HEK293 (cell line): ENCODE results near the gene TKTL2.

Experiments used
- CTCF ChIA-PET: fragments of 350-600 bp; formaldehyde crosslinking; extraction: SDS; loops from one replicate; lab custom pipeline; 2021; ENCODE audit warnings: antibody characterized with exemption; lab: Yijun Ruan, JAX
- POLR2A ChIA-PET: fragments of 300-600 bp; formaldehyde crosslinking; extraction: SDS; loops from one replicate; lab custom pipeline; 2020; ENCODE audit warnings: antibody characterized with exemption, inconsistent platforms; lab: Yijun Ruan, JAX
- H3K27ac ChIP-seq: fragments of 200-500 bp; sonication (Bioruptor generic); 2 replicates; pipeline ENCODE4 v1.5.1; 2014; ENCODE audit warnings: low read depth, low read length, control low read depth, inconsistent platforms; ENCODE audit errors: extremely low read depth
- H3K36me3 ChIP-seq, 2 experiments: fragments of 200-500 bp in 1 of 2; sonication (Bioruptor generic) in 1 of 2; 1 replicate in 1 of 2; 2 replicates in 1 of 2; pipeline ENCODE4 v1.5.1; 2014 to 2017; ENCODE audit warnings: inconsistent platforms in 2 of 2, low read length in 2 of 2; ENCODE audit not compliant: control insufficient read depth in 2 of 2, insufficient read depth in 1 of 2
- H3K4me1 ChIP-seq: fragments of 200-500 bp; sonication (Bioruptor generic); 2 replicates; pipeline ENCODE4 v1.5.1; 2014; ENCODE audit warnings: mild to moderate bottlenecking, low read length, inconsistent platforms; ENCODE audit not compliant: control insufficient read depth, insufficient read depth
- H3K4me3 ChIP-seq: 2 replicates; pipeline ENCODE4 v1.5.1; 2011; ENCODE audit warnings: low read depth, mild to moderate bottlenecking, control low read depth, low read length, moderate library complexity
- H3K9me3 ChIP-seq: fragments of 200-500 bp; sonication (Bioruptor generic); 2 replicates; pipeline ENCODE4 v1.5.1; 2014; ENCODE audit warnings: low read depth, low read length, inconsistent platforms; ENCODE audit not compliant: control insufficient read depth, insufficient read depth
- HOXD13 ChIP-seq: sonication (generic); formaldehyde crosslinking; IDR thresholded peaks from 2 replicates; pipeline ENCODE4 v1.8.0; 2022; ENCODE audit warnings: missing genetic modification reagents, borderline replicate concordance
- KLF7 ChIP-seq: fragments of 450-650 bp; formaldehyde crosslinking; IDR thresholded peaks from 2 replicates; pipeline ENCODE4 v1.5.1; 2016; ENCODE audit warnings: missing biosample characterization, missing genetic modification characterization, borderline replicate concordance
- REPIN1 ChIP-seq: fragments of 450-650 bp; formaldehyde crosslinking; IDR thresholded peaks from 2 replicates; pipeline ENCODE4 v1.5.1; 2017; ENCODE audit warnings: missing biosample characterization, missing genetic modification characterization, low read depth
- SCRT2 ChIP-seq: fragments of 450-650 bp; formaldehyde crosslinking; IDR thresholded peaks from 2 replicates; pipeline ENCODE4 v1.5.1; 2016; ENCODE audit warnings: missing biosample characterization, missing genetic modification characterization
- ZEB2 ChIP-seq: fragments of 450-650 bp; formaldehyde crosslinking; IDR thresholded peaks from 2 replicates; pipeline ENCODE4 v1.5.1; 2016; ENCODE audit warnings: missing biosample characterization, missing genetic modification characterization
- ZNF114 ChIP-seq: fragments of 450-650 bp; formaldehyde crosslinking; IDR thresholded peaks from 2 replicates; pipeline ENCODE4 v1.5.0; 2017; ENCODE audit warnings: missing biosample characterization, missing genetic modification characterization
- ZNF146 ChIP-seq: fragments of 450-650 bp; formaldehyde crosslinking; IDR thresholded peaks from 2 replicates; pipeline ENCODE4 v1.5.1; 2016; ENCODE audit warnings: missing biosample characterization, missing genetic modification characterization
- ZNF214 ChIP-seq: fragments of 450-650 bp; formaldehyde crosslinking; IDR thresholded peaks from 2 replicates; pipeline ENCODE4 v1.5.1; 2017; ENCODE audit warnings: missing biosample characterization, mild to moderate bottlenecking, missing genetic modification characterization, borderline replicate concordance
- ZNF23 ChIP-seq: fragments of 450-650 bp; formaldehyde crosslinking; IDR thresholded peaks from 2 replicates; pipeline ENCODE4 v1.5.1; 2016; ENCODE audit warnings: missing biosample characterization, missing genetic modification characterization, borderline replicate concordance
- ZNF324 ChIP-seq: fragments of 450-650 bp; formaldehyde crosslinking; IDR thresholded peaks from 2 replicates; pipeline ENCODE4 v1.5.1; 2016; ENCODE audit warnings: missing biosample characterization, missing genetic modification characterization
- ZNF404 ChIP-seq: fragments of 450-650 bp; formaldehyde crosslinking; IDR thresholded peaks from 2 replicates; pipeline ENCODE4 v1.5.1; 2017; ENCODE audit warnings: missing biosample characterization, missing genetic modification characterization
- ZNF544 ChIP-seq: fragments of 450-650 bp; formaldehyde crosslinking; IDR thresholded peaks from 2 replicates; pipeline ENCODE4 v1.5.0; 2017; ENCODE audit warnings: missing biosample characterization, missing genetic modification characterization
- ZNF548 ChIP-seq: fragments of 450-650 bp; formaldehyde crosslinking; IDR thresholded peaks from 2 replicates; pipeline ENCODE4 v1.5.1; 2016; ENCODE audit warnings: missing biosample characterization, missing genetic modification characterization
- ZNF560 ChIP-seq: fragments of 450-650 bp; formaldehyde crosslinking; IDR thresholded peaks from 2 replicates; pipeline ENCODE4 v1.5.1; 2017; ENCODE audit warnings: missing biosample characterization, missing genetic modification characterization, borderline replicate concordance
- ZNF596 ChIP-seq: fragments of 450-650 bp; IDR thresholded peaks from 2 replicates; pipeline ENCODE4 v1.5.0; 2018; ENCODE audit warnings: missing biosample characterization, mild to moderate bottlenecking, missing genetic modification characterization, moderate library complexity
- ZNF654 ChIP-seq: fragments of 450-650 bp; formaldehyde crosslinking; IDR thresholded peaks from 2 replicates; pipeline ENCODE4 v1.5.1; 2016; ENCODE audit warnings: low read depth, missing biosample characterization, missing genetic modification characterization
- ZNF747 ChIP-seq: fragments of 450-650 bp; formaldehyde crosslinking; IDR thresholded peaks from 2 replicates; pipeline ENCODE4 v1.5.1; 2016; ENCODE audit warnings: missing biosample characterization, missing genetic modification characterization
- ZNF830 ChIP-seq: fragments of 450-650 bp; IDR thresholded peaks from 2 replicates; pipeline ENCODE4 v1.5.0; 2018; ENCODE audit warnings: missing biosample characterization, missing genetic modification characterization, low read depth, mild to moderate bottlenecking, moderate library complexity
- TF ChIP-seq, protein P1 (sequence below): fragments of 450-650 bp; formaldehyde crosslinking; IDR thresholded peaks from 2 replicates; pipeline ENCODE4 v1.5.1; 2016; ENCODE audit warnings: missing biosample characterization, missing genetic modification characterization, borderline replicate concordance
- TF ChIP-seq, protein P2 (sequence below): fragments of 450-650 bp; formaldehyde crosslinking; conservative IDR thresholded peaks from 2 replicates; pipeline ENCODE4 v1.5.1; 2016; ENCODE audit warnings: low read depth, missing biosample characterization, missing genetic modification characterization

The TKTL2 gene

DNA sequence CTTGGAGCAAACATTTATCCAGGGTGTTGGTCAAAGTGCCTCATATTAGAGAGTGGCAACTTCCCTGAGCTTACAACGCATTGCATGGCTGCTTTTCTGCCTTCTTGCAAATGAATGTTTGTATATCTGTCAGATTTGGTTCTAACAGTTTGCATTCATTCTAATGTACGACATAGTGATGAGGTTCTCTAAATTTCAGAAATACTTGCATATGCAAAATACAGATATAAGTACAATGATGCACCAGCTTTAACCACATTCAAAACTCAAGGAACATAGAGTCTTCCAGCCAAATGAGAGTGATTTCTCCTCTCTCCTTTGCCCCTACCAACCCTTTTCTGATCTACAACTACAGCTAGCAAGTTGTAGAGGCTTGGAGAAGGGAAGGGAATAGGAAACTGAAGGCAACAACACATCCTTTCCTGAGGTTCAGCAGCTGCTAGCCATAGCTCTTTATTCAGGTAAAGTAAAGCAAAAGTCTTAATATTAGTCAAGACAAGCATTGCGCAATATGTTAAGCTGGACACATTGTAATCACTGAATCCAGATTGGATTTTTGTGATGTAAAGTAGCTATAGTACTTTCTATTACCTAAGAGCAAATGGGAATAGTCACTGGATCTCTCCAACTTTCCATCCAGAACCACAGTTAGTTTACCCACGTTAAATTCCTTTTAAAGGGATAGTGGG is 6.3 kb downstream of the TKTL2 start:
- Histone ChIP-seq H3K4me3 (no peak overlapping the region), H3K4me1 (no peaks in the 10 kb centered on the region), H3K9me3 (no peaks in the 10 kb centered on the region)
- CTCF ChIA-PET: interaction anchor here (0.6 kb wide), 1 partner anchor 81 kb away, joined by 3 read pairs; no protein-coding TSS in a partner anchor
- TF ChIP-seq SCRT2 (tag by site-specific recombination) (no peak), ZNF560 (no peak), ZEB2 (tag by site-specific recombination) (no peak), ZNF830 (no peak), ZNF596 (tag by site-specific recombination) (no peak), ZNF654 (no peak), REPIN1 (no peak), ZNF324 (tag by site-specific recombination) (no peak), HOXD13 (CRISPR knock-in tag) (no peak), ZNF544 (no peak), ZNF548 (tag by site-specific recombination) (no peak), KLF7 (tag by site-specific recombination) (no peak), ZNF747 (tag by site-specific recombination) (no peak), ZNF404 (no peak), ZNF114 (no peak), ZNF214 (tag by site-specific recombination) (no peak)
- TF ChIP-seq, protein P1, sequence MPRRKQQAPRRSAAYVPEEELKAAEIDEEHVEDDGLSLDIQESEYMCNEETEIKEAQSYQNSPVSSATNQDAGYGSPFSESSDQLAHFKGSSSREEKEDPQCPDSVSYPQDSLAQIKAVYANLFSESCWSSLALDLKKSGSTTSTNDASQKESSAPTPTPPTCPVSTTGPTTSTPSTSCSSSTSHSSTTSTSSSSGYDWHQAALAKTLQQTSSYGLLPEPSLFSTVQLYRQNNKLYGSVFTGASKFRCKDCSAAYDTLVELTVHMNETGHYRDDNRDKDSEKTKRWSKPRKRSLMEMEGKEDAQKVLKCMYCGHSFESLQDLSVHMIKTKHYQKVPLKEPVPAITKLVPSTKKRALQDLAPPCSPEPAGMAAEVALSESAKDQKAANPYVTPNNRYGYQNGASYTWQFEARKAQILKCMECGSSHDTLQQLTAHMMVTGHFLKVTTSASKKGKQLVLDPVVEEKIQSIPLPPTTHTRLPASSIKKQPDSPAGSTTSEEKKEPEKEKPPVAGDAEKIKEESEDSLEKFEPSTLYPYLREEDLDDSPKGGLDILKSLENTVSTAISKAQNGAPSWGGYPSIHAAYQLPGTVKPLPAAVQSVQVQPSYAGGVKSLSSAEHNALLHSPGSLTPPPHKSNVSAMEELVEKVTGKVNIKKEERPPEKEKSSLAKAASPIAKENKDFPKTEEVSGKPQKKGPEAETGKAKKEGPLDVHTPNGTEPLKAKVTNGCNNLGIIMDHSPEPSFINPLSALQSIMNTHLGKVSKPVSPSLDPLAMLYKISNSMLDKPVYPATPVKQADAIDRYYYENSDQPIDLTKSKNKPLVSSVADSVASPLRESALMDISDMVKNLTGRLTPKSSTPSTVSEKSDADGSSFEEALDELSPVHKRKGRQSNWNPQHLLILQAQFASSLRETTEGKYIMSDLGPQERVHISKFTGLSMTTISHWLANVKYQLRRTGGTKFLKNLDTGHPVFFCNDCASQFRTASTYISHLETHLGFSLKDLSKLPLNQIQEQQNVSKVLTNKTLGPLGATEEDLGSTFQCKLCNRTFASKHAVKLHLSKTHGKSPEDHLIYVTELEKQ (tag by site-specific recombination): no peak
- TF ChIP-seq, protein P2, sequence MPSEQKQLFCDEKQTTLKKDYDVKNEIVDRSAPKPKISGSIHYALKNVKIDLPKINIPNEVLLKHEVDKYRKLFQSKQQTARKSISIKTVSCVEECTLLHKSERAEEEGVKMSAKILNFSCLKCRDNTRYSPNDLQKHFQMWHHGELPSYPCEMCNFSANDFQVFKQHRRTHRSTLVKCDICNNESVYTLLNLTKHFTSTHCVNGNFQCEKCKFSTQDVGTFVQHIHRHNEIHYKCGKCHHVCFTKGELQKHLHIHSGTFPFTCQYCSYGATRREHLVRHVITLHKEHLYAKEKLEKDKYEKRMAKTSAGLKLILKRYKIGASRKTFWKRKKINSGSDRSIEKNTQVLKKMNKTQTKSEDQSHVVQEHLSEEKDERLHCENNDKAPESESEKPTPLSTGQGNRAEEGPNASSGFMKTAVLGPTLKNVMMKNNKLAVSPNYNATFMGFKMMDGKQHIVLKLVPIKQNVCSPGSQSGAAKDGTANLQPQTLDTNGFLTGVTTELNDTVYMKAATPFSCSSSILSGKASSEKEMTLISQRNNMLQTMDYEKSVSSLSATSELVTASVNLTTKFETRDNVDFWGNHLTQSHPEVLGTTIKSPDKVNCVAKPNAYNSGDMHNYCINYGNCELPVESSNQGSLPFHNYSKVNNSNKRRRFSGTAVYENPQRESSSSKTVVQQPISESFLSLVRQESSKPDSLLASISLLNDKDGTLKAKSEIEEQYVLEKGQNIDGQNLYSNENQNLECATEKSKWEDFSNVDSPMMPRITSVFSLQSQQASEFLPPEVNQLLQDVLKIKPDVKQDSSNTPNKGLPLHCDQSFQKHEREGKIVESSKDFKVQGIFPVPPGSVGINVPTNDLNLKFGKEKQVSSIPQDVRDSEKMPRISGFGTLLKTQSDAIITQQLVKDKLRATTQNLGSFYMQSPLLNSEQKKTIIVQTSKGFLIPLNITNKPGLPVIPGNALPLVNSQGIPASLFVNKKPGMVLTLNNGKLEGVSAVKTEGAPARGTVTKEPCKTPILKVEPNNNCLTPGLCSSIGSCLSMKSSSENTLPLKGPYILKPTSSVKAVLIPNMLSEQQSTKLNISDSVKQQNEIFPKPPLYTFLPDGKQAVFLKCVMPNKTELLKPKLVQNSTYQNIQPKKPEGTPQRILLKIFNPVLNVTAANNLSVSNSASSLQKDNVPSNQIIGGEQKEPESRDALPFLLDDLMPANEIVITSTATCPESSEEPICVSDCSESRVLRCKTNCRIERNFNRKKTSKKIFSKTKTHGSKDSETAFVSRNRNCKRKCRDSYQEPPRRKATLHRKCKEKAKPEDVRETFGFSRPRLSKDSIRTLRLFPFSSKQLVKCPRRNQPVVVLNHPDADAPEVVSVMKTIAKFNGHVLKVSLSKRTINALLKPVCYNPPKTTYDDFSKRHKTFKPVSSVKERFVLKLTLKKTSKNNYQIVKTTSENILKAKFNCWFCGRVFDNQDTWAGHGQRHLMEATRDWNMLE: no peak
- TF ChIP-seq, all 188 proteins: peak for 0
- POLR2A ChIA-PET: no interaction called here
- H3K36me3 ChIP-seq: no peaks in the 10 kb centered on the region
- H3K27ac ChIP-seq: no peak overlapping the region

DNA sequence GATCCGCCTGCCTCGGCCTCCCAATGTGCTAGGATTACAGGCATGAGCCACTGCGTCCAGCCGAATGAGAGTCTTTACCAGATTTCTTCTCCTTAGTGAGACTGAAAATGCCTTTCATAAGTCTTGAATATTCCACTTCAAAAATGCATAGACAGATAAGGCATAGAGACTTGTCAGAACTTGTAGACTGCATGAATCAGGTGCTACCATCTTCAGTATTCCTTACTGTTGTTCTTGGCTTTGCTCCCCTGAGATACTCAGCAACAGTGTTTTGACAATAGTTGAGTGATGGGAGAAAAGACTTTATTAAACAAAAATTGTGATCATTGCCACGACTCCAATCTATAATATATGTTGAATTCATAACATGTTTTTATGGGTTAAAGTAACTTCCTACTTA is 11.0 kb downstream of the TKTL2 start:
- H3K27ac ChIP-seq: no peak overlapping the region
- ChIA-PET CTCF (no interaction called here), POLR2A (no interaction called here)
- H3K4me1 ChIP-seq: no peaks in the 10 kb centered on the region
- no peaks in the 10 kb centered on the region for H3K36me3 ChIP-seq
- no peaks in the 10 kb centered on the region for H3K9me3 ChIP-seq
- H3K4me3 ChIP-seq: no peak overlapping the region
- TF ChIP-seq ZNF23 (tag by site-specific recombination): no peak
- TF ChIP-seq ZNF146 (tag by site-specific recombination): no peak
